ENCODE data around the gene AR.

Gene AR

GRCh38 chrX:67564475-67564874 lies 20.7 kb downstream of the AR start:
- DNase-seq (ENCODE audit: low read depth in 2 of 2, low spot score in 1 of 2), result no peak

GRCh38 chrX:67568769-67569168 lies 24.9 kb downstream of the AR start:
- DNase-seq (ENCODE audit: low read depth in 2 of 2, low spot score in 1 of 2), result no peak

- DNase-seq (ENCODE audit: low read depth in 2 of 2, low spot score in 1 of 2), result no peak
Observed at GRCh38 chrX:67570839-67571238, 27.0 kb downstream of the AR start.

GRCh38 chrX:67574696-67575095 lies 30.9 kb downstream of the AR start:
- DNase-seq (ENCODE audit: low read depth in 2 of 2, low spot score in 1 of 2), result no peak

- no peak for DNase-seq (ENCODE audit: low read depth in 2 of 2, low spot score in 1 of 2)
Observed at GRCh38 chrX:67582436-67582835, 38.6 kb downstream of the AR start.

GRCh38 chrX:67583171-67583570 lies 39.4 kb downstream of the AR start:
- DNase-seq (ENCODE audit: low read depth in 2 of 2, low spot score in 1 of 2), result no peak

- DNase-seq (ENCODE audit: low read depth in 2 of 2, low spot score in 1 of 2), result no peak
Observed at GRCh38 chrX:67585401-67585800, 41.6 kb downstream of the AR start.

- no peak for DNase-seq (ENCODE audit: low read depth in 2 of 2, low spot score in 1 of 2)
Observed at GRCh38 chrX:67587946-67588624, 44.3 kb downstream of the AR start.

- DNase-seq (ENCODE audit: low read depth in 2 of 2, low spot score in 1 of 2), result no peak
Observed at GRCh38 chrX:67596839-67597790, 53.3 kb downstream of the AR start.

GRCh38 chrX:67599532-67599931 lies 55.7 kb downstream of the AR start:
- DNase-seq (ENCODE audit: low read depth in 2 of 2, low spot score in 1 of 2), result no peak

GRCh38 chrX:67601771-67602170 lies 58.0 kb downstream of the AR start:
- DNase-seq (ENCODE audit: low read depth in 2 of 2, low spot score in 1 of 2), result no peak

GRCh38 chrX:67604979-67605703 lies 61.3 kb downstream of the AR start:
- DNase-seq (ENCODE audit: low read depth in 2 of 2, low spot score in 1 of 2), result no peak

- no peak for DNase-seq (ENCODE audit: low read depth in 2 of 2, low spot score in 1 of 2)
Observed at GRCh38 chrX:67607466-67607865, 63.6 kb downstream of the AR start.

GRCh38 chrX:67610282-67610681 lies 66.5 kb downstream of the AR start:
- no peak for DNase-seq (ENCODE audit: low read depth in 2 of 2, low spot score in 1 of 2)

- no peak for DNase-seq (ENCODE audit: low read depth in 2 of 2, low spot score in 1 of 2)
Observed at GRCh38 chrX:67612231-67612630, 68.4 kb downstream of the AR start.

GRCh38 chrX:67613366-67613765 lies 69.5 kb downstream of the AR start:
- no peak for DNase-seq (ENCODE audit: low read depth in 2 of 2, low spot score in 1 of 2)

- DNase-seq (ENCODE audit: low read depth in 2 of 2, low spot score in 1 of 2), result no peak
Observed at GRCh38 chrX:67613996-67614395, 70.2 kb downstream of the AR start.

- DNase-seq (ENCODE audit: low read depth in 2 of 2, low spot score in 1 of 2), result no peak
Observed at GRCh38 chrX:67614423-67614822, 70.6 kb downstream of the AR start.

- no peak for DNase-seq (ENCODE audit: low read depth in 2 of 2, low spot score in 1 of 2)
Observed at GRCh38 chrX:67619253-67619652, 75.4 kb downstream of the AR start.

- DNase-seq (ENCODE audit: low read depth in 2 of 2, low spot score in 1 of 2), result no peak
Observed at GRCh38 chrX:67622053-67622585, 78.3 kb downstream of the AR start.

GRCh38 chrX:67624325-67624724 lies 80.5 kb downstream of the AR start:
- no peak for DNase-seq (ENCODE audit: low read depth in 2 of 2, low spot score in 1 of 2)

- no peak for DNase-seq (ENCODE audit: low read depth in 2 of 2, low spot score in 1 of 2)
Observed at GRCh38 chrX:67635424-67635823, 91.6 kb downstream of the AR start.

Data from stimulated activated CD8-positive, alpha-beta memory T cell treated with anti-CD3 and anti-CD28 coated beads, Interleukin-4, amount 100 ng/mL, for 4 hours (primary cell).